PFSK-1 (cell line): ENCODE results near the gene PALS1.

Experiments used
- FOXP2 ChIP-seq: optimal IDR thresholded peaks from 2 replicates; pipeline ENCODE3; 2011; ENCODE audit warnings: borderline replicate concordance, control low read depth, inconsistent platforms; ENCODE audit not compliant: insufficient read depth; ENCODE audit errors: extremely low read length, extremely low read depth
- POLR2AphosphoS5 ChIP-seq: IDR thresholded peaks from 2 replicates; pipeline ENCODE4 v1.6.1; 2012; ENCODE audit warnings: low read depth, mild to moderate bottlenecking, control low read depth, low read length, moderate library complexity
- TAF1 ChIP-seq: IDR thresholded peaks from 2 replicates; pipeline ENCODE4 v1.6.1; 2012; ENCODE audit warnings: low read length, control low read depth, borderline replicate concordance; ENCODE audit not compliant: insufficient read depth
- TF ChIP-seq, protein P1 (sequence below), 2 experiments: IDR thresholded peaks; 2 replicates each; pipeline versions ENCODE4 v1.6.1 to v1.8.0; 2011 to 2012; ENCODE audit warnings: low read depth in 2 of 2, low read length in 2 of 2, control low read depth in 1 of 2, inconsistent platforms in 1 of 2, mild to moderate bottlenecking in 1 of 2, moderate library complexity in 1 of 2; ENCODE audit not compliant: insufficient read depth in 1 of 2

DNA sequence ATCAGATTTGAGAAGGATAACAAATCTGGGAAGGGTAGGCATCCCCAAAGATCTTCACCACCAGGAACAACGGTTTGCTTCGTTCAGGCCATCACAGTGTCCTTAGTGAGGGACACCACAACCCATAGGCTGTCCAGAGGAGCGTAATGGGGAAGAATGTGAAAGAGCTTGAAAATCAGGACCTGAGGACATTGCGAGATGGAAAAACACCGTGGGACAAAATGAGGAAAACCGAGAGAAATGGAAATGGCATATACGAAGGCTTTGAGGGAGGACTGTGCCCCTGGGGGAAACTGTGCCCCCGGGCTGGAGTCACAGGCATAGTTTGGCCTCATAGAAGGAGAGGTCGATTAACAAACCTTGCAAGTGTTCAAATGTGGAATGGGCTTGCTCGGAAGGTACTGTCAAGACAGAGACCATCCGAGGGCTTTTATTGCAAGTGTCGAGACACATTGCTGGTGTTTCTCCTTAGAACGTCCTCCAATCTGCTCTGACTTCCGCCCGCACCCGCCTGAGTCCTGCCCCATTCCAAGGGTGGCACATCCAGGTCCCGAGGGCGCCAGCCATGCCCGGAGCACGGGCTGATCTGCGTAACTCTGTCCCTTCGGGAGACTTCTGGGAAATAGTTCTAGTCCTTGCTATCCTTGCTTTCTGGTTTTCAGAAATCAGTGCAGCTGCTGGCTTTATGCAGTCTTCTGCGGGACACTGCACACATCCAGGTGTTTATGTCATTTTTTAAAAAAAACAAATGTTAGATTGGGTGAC is 885 bp upstream of the PALS1 start:
- no peak for TF ChIP-seq POLR2AphosphoS5
- no peak for TF ChIP-seq FOXP2
- TF ChIP-seq TAF1 = no peak
- TF ChIP-seq, protein P1, sequence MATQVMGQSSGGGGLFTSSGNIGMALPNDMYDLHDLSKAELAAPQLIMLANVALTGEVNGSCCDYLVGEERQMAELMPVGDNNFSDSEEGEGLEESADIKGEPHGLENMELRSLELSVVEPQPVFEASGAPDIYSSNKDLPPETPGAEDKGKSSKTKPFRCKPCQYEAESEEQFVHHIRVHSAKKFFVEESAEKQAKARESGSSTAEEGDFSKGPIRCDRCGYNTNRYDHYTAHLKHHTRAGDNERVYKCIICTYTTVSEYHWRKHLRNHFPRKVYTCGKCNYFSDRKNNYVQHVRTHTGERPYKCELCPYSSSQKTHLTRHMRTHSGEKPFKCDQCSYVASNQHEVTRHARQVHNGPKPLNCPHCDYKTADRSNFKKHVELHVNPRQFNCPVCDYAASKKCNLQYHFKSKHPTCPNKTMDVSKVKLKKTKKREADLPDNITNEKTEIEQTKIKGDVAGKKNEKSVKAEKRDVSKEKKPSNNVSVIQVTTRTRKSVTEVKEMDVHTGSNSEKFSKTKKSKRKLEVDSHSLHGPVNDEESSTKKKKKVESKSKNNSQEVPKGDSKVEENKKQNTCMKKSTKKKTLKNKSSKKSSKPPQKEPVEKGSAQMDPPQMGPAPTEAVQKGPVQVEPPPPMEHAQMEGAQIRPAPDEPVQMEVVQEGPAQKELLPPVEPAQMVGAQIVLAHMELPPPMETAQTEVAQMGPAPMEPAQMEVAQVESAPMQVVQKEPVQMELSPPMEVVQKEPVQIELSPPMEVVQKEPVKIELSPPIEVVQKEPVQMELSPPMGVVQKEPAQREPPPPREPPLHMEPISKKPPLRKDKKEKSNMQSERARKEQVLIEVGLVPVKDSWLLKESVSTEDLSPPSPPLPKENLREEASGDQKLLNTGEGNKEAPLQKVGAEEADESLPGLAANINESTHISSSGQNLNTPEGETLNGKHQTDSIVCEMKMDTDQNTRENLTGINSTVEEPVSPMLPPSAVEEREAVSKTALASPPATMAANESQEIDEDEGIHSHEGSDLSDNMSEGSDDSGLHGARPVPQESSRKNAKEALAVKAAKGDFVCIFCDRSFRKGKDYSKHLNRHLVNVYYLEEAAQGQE (IDR thresholded peaks at IDR 0.05; ENCODE audit: insufficient read depth in 1 of 2, low read depth in 2 of 2, low read length in 2 of 2) = no peak
